HG03175 (cell line): ENCODE data around the gene SECTM1.
A peak's percentile ranks its signal among the peaks of the same experiment; 100 is the strongest.

ENCODE experiments used
- ATAC-seq: cut with Tn5 transposase; IDR thresholded peaks from one replicate; pipeline ENCODE4 v1.9.1; 2021; ENCODE audit warnings: mild to moderate bottlenecking, moderate library complexity; ENCODE audit not compliant: unreplicated experiment

Gene SECTM1

GRCh38 chr17:82301916-82302567 is 31.5 kb downstream of the SECTM1 start:
- ATAC-seq = no peak

GRCh38 chr17:82301300-82301915 is 32.2 kb downstream of the SECTM1 start:
- ATAC-seq = no peak

GRCh38 chr17:82300707-82301270 is 32.8 kb downstream of the SECTM1 start:
- no peak for ATAC-seq

GRCh38 chr17:82300228-82300627 is 33.3 kb downstream of the SECTM1 start:
- no peak for ATAC-seq

- no peak for ATAC-seq
These were observed 34.1 kb downstream of the SECTM1 start for GRCh38 chr17:82299452-82299851.

- no peak for ATAC-seq
These were observed 34.8 kb downstream of the SECTM1 start for GRCh38 chr17:82298538-82299421.

- ATAC-seq = peak; percentile 64
These were observed 35.6 kb downstream of the SECTM1 start for GRCh38 chr17:82297714-82298537.

GRCh38 chr17:82297280-82297713 is 36.3 kb downstream of the SECTM1 start:
- ATAC-seq = no peak

- no peak for ATAC-seq
These were observed 36.9 kb downstream of the SECTM1 start for GRCh38 chr17:82296511-82297279.

GRCh38 chr17:82295472-82295814 is 38.1 kb downstream of the SECTM1 start:
- ATAC-seq = no peak

GRCh38 chr17:82294064-82294773 is 39.3 kb downstream of the SECTM1 start:
- ATAC-seq = no peak

GRCh38 chr17:82292251-82293154 is 41.1 kb downstream of the SECTM1 start:
- ATAC-seq = peak; percentile 96

- no peak for ATAC-seq
These were observed 41.9 kb downstream of the SECTM1 start for GRCh38 chr17:82291582-82292250.

GRCh38 chr17:82287868-82288801 is 45.4 kb downstream of the SECTM1 start:
- no peak for ATAC-seq

GRCh38 chr17:82287013-82287867 is 46.3 kb downstream of the SECTM1 start:
- ATAC-seq = no peak

GRCh38 chr17:82285141-82285540 is 48.4 kb downstream of the SECTM1 start:
- ATAC-seq = no peak
